NCI-H1092 (cell line): ENCODE data around the gene TXNL1.
"Not testable (repeated sequence)": the region's sequence is repeated elsewhere in the genome, so short reads cannot be mapped to it uniquely, and the experiment has no call there.

Experiments used
- DNase-seq: peaks from one replicate; lab custom pipeline; 2025; lab: John Stamatoyannopoulos, UW

The TXNL1 gene

DNA sequence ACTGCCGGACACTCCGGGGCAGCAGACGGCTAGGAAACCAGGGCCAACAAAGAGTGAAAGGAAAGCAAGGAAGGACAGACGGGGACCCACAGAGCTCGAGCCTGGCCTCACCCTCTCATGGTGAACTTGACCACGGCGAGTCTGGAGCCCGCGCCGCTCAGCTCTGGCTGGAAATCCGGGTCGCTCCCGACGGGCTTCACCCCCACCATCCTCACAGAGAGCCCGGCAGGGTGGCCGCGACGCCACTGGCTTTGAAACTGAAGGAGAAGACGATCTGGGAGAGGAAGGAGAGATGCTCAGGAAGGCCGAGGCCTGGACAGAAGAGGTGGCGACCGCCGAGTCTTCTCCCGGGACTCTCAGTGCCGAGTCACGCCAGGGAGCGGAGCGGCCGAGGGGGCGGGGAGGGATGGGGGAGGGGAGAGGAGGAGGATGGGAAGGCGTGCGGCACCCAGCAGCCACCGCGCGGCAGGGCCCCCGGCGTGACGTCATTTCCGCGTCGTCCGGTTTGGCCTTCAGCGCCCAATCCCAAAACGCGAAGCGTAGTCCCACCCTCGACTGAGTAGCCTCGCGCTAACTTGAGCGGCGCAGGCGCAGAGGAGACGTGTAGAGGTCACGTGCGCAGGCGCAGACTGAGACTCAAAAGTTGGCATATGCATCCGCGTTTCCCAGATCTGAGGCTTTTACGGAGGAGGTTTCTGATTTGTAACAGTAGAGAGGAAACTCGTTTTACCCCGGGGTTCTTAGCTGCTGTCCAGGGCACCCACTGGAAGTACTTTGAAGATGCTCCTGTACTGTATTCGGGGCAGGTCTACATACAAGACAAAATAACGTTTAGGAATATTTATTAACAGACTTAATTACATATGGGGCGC is at the start of gene TXNL1:
Gene TXNL1, minus strand, starts transcription at position 361 of the 872 bp plus-strand sequence. Its CDS starts 152 bp downstream, at position 209.
- peak; percentile 100 for DNase-seq

DNA sequence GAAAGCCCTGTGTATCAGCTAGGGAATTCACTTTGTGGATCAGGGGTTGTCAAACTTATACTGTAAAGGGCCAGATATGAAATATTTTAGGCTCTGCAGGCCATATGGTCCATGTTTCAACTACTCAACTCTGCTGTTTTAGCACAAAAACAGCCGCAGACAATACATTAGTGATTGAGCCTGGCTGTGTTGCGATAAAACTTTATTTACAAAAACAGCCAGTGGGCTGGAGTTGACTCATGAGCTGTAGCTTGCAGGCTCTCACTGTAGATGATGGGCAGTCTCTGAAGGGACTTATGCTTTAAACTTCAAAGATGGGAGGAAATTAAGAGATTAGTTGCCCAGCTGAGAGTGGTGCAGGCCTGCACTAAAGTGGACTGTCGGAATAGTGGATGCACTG is 45.9 kb upstream of the TXNL1 start:
- no peak for DNase-seq

- no peak for DNase-seq
Measured at GRCh38 chr18:56678836-56679565, 40.6 kb upstream of the TXNL1 start.

DNA sequence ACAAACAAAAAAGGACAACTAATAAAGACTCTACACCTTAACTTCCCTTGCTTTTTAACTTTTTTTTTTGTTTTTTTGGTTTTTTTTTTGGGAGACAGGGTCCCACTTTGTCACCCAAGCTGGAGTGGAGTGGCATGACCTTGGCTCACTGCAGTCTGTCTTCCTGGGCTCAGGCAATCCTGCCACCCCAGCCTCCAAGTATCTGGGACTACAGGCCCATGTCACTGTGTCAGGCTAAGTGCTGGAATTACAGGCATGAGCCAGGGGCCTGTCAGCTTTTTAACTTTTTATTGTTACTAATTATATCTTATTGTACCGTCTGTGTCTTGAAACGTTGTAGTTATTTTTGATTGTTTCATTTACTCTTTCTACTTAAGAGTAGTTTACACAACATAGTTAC is 38.2 kb upstream of the TXNL1 start:
- no peak for DNase-seq

DNA sequence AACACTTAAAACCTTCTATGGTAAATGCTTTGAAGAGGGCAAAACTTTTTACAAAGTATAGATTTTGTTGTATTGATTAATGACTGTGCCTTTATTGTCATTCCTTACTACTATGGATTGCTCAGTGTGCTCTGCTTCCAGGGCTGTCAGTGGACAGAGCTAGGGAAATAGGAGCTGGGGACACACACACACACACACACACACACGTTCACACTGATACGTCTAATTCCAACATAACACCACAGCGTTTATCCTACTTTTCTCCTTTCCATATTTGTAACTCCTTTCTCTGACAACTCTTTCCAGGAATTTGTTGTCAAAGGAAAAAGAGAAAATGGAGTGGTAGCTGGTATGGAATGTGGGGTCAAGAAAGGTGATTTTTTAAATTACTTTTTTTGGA is 34.6 kb upstream of the TXNL1 start:
- DNase-seq: no peak

- no peak for DNase-seq
Measured at GRCh38 chr18:56672391-56672790, 34.0 kb upstream of the TXNL1 start.

DNA sequence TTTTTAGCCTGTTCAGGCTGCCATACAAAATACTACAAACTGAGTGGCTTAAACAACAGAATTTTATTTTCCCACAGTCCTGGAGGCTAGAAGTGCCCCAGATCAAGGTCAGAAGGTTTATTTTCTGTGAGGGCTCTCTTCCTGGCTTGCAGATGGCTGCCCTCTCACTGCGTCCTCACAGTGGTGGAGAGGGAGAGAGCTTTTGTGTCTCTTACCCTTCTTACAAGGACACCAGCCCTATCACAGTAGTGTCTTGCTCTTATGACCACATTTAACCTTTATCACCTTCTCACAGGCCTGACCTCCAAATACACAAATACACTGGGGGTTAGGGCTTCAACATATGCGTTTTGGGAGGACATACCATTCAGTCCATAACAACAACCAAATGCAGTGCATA is 24.5 kb upstream of the TXNL1 start:
- DNase-seq: no peak

- DNase-seq: no peak
Measured at GRCh38 chr18:56662502-56662901, 24.1 kb upstream of the TXNL1 start.

GRCh38 chr18:56662063-56662408 is 23.6 kb upstream of the TXNL1 start:
- no peak for DNase-seq

- DNase-seq: no peak
Measured at GRCh38 chr18:56661360-56662062, 23.1 kb upstream of the TXNL1 start.

- no peak for DNase-seq
Measured at GRCh38 chr18:56660655-56661054, 22.3 kb upstream of the TXNL1 start.

DNA sequence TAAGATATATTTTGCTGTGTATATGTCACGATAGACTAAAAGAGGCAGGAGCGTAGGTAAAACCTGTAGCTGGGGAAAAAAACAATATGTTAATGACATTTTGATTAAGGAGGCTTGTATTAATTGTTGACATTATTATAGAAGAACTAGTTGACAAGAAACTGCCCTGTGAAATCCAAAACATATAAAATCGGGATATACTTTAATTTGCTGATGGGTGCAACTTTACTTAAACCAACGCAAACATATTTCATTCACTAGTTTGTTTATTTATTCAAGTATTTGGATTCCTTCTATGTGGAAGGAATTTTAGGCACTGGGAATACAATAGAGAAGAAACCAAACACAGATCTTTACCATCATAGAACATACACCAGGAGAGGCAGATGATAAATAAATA is 20.7 kb upstream of the TXNL1 start:
- no peak for DNase-seq

GRCh38 chr18:56658261-56658660 is 19.9 kb upstream of the TXNL1 start:
- DNase-seq: no peak

DNA sequence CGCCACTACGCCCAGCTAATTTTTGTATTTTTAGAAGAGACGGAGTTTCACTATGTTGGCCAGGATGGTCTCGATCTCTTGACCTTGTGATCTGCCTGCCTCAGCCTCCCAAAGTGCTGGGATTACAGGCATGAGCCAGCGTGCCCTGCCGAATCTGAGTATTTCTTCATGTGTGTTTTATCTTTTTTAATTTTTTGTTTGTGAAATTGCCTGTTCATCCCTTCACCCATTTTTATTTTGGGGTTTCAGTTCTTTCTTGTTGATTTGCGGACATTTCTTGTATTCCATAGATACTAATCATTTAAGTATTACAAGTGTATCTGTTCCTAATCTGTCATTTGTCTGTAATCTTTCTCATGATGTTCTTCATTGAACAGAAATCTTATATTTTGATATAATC is 15.9 kb upstream of the TXNL1 start:
- DNase-seq: not testable (repeated sequence)

DNA sequence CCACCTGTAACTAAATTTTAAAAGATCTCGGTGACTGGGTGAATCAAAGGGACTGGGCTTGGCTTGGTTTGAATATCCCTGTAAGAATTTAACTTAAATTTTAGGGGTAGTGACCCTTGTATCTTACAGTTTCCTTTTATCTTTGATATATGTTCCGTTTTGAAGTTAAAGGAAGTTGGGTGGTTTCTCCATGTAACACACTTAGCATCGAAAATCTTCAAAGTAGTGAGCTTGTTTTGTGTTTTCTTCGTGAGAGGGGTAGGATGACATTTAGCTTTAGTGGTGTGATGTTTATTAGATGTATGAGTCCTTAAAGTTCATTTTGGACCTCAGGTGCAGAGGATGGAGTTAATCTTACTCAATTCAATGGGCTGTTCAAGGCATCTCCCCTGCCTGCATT is 14.4 kb upstream of the TXNL1 start:
- no peak for DNase-seq

DNA sequence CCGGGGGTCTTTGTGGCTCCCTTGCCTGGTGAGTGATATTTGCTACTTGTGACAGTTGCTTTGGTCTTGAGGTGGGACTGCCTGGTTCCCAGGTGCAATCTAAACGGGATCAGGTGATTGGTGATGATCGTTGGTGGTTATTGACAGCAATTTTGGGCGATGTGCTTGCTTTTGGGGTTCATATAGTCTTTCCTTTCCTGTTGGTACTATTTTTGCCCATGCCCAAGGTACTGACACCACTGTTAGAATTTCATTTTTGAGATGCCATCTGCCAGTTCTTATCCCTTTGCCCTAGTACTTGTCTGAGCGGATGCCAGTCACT is 13.3 kb upstream of the TXNL1 start:
- DNase-seq: no peak

- peak; percentile 99 for DNase-seq
Measured at GRCh38 chr18:56650944-56651770, 12.8 kb upstream of the TXNL1 start, which contains the start of gene WDR7. WDR7 (plus strand) TSS chr18:56651359; CDS start chr18:56672516, 21,157 bp downstream.

DNA sequence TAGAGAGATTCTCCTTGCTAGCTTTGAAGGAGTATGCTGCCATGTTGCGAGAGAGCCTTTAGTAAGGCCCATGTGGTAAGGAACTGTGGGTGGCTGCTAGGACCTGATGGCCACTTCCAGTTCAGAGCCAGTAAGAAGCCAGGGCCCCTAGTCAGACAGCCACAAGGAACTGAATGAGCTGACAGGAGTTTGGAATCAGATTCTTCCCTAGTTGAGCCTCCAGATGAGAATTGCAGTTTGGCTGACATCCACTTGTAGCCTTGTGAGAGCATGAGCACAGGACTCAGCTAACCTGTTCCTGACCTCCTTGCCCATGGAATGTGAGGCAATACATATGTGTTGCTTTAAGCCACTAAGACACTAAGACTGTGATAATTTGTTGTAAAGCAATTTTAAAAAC is 11.6 kb upstream of the TXNL1 start:
- DNase-seq: no peak

DNA sequence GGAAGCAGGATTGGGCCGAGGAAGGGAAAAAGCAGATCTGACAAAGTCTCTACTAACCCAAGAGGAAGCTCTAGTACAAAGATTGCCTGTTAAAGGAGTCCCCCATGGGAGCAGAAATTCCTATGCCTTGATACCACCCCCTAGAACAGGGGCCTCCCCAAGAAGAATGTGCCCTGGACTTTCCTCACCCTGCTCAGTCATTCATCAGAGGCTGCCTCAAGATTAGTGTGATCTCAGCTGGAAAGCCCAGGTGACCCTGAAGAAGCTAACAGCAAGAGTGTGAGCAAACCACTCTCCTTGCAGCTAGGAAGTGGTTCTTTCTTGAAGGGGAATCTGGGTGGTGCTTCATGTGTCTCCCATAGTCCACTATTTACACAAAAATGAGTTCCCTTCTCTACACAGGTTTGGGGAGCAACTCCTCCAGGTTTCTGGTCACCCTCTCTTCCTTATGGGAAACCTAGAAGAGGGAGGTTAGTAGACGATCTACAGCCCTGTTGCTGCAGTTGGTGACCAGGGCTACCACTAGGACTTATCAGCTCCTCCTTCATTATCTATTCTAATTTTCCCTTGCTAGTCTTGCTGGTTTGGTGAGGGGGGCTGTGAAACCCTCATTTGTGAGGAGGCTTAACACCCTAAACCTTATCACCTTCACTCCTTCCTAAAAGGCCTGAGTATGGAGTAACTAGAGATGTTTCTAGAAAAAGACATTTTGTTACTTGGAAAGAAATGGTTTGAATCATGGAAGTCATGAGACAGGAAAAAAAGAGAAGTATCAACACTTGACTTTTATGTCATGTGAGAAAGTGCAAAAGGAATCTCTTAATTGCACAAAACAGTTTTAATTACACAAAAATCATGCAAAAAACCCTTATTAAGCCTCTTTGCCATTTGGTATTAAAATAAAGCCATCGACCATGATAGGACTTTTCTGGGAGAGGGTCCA is 9.8 kb upstream of the TXNL1 start:
- no peak for DNase-seq

DNA sequence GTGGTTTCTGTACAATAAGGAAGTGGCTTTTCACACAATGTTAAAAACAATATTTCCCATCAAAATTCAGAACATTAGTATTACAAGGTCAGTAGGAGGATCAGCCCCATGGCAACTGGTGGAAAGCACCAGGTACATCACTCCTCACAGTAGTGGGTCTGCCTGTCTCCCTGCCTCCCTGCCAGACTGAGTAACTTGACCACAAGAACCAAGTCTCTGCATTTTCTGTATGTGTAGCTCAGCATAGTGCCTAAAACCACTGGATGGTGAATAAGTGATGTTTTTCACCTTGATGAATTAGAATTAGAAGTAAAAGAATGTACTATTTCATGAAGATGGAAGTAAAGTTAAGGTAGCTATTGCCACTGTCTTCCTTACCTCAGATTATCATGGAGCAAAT is 8.7 kb upstream of the TXNL1 start:
- DNase-seq: no peak
